HL-60 (cell line): ENCODE measurements around the gene DNAJB8.

ENCODE experiments used
- DNase-seq, 2 experiments: peaks; one replicate each; pipeline ENCODE4 v3.0.0-alpha.2; 2010 to 2020; ENCODE audit warnings: low read depth in 1 of 2, low spot score in 1 of 2
- H3K27ac ChIP-seq: fragments of 250-450 bp; sonication (Bioruptor Pico); replicated peaks from 2 replicates; pipeline ENCODE4 v1.5.1; 2020; ENCODE audit warnings: mild to moderate bottlenecking, moderate library complexity
- H3K27me3 ChIP-seq: fragments of 250-450 bp; sonication (Bioruptor Pico); 2 replicates; pipeline ENCODE4 v1.5.1; 2021; ENCODE audit warnings: mild to moderate bottlenecking, moderate library complexity; ENCODE audit not compliant: insufficient read depth, poor library complexity, severe bottlenecking
- H3K4me3 ChIP-seq: replicated peaks from 2 replicates; pipeline ENCODE4 v1.5.1; 2011; ENCODE audit warnings: mild to moderate bottlenecking, control low read depth, low read length; ENCODE audit not compliant: insufficient read depth
- GABPA ChIP-seq: IDR thresholded peaks from 2 replicates; pipeline ENCODE4 v1.6.1; 2012; ENCODE audit warnings: low read depth
- POLR2AphosphoS5 ChIP-seq: IDR thresholded peaks from 2 replicates; pipeline ENCODE4 v1.6.1; 2012; ENCODE audit warnings: low read depth
- SPI1 ChIP-seq: IDR thresholded peaks from 2 replicates; pipeline ENCODE4 v1.6.1; 2012; ENCODE audit warnings: low read depth, mild to moderate bottlenecking, borderline replicate concordance
- TF ChIP-seq, protein P1 (sequence below): IDR thresholded peaks from 2 replicates; pipeline ENCODE4 v1.6.1; 2012; ENCODE audit warnings: low read depth; ENCODE audit not compliant: insufficient replicate concordance
- TF ChIP-seq, protein P2 (sequence below): IDR thresholded peaks from one replicate; pipeline ENCODE4 v1.5.1; 2011; ENCODE audit warnings: low read length, control low read depth, inconsistent platforms; ENCODE audit not compliant: insufficient read depth

The DNAJB8 gene

DNA sequence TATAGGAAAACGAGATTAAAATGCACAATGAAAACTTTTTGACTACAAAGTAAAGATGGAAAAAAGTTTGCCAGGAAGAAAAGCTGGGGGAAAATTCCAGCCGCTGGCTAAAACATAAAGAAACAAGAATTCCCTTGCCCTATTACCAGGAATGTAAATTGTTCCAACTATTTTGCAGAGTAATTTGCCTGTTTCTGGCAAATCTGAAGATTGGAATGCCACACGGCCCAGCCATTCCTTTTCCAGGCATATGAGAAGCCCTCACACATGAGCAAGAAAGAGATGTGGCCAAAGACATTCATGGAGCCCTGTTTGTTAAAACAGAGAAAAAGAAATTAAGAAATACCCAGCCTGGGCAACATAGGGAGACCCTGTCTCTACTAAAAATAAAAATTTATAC lies 34.7 kb upstream of the DNAJB8 start:
- H3K27me3 ChIP-seq: no peaks in the 10 kb centered on the region
- TF ChIP-seq, protein P1, sequence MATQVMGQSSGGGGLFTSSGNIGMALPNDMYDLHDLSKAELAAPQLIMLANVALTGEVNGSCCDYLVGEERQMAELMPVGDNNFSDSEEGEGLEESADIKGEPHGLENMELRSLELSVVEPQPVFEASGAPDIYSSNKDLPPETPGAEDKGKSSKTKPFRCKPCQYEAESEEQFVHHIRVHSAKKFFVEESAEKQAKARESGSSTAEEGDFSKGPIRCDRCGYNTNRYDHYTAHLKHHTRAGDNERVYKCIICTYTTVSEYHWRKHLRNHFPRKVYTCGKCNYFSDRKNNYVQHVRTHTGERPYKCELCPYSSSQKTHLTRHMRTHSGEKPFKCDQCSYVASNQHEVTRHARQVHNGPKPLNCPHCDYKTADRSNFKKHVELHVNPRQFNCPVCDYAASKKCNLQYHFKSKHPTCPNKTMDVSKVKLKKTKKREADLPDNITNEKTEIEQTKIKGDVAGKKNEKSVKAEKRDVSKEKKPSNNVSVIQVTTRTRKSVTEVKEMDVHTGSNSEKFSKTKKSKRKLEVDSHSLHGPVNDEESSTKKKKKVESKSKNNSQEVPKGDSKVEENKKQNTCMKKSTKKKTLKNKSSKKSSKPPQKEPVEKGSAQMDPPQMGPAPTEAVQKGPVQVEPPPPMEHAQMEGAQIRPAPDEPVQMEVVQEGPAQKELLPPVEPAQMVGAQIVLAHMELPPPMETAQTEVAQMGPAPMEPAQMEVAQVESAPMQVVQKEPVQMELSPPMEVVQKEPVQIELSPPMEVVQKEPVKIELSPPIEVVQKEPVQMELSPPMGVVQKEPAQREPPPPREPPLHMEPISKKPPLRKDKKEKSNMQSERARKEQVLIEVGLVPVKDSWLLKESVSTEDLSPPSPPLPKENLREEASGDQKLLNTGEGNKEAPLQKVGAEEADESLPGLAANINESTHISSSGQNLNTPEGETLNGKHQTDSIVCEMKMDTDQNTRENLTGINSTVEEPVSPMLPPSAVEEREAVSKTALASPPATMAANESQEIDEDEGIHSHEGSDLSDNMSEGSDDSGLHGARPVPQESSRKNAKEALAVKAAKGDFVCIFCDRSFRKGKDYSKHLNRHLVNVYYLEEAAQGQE: no peak
- no peak for TF ChIP-seq GABPA
- no peak for DNase-seq
- H3K4me3 ChIP-seq: no peak overlapping the region
- no peak overlapping the region for H3K27ac ChIP-seq

DNA sequence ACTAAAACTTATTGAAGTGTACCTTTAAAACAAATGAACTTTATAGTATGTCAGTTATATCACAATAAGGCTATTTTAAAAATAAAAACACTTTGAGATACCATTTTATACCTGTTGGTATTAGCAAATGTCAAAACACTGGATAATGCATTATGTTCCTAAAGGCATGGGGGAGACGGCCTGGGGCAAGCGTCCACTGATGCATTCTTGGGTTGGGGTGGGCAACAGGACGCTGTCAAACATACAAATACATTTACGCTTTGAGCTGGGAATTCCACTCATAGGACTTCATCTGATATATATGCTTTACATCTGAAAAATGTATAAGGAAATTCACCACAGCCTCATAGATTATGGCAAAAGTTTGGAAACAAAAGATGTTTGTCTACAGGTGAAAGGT lies 33.9 kb upstream of the DNAJB8 start:
- Histone ChIP-seq H3K4me3 (no peak overlapping the region), H3K27ac (no peak overlapping the region), H3K27me3 (no peaks in the 10 kb centered on the region)
- TF ChIP-seq, protein P2, sequence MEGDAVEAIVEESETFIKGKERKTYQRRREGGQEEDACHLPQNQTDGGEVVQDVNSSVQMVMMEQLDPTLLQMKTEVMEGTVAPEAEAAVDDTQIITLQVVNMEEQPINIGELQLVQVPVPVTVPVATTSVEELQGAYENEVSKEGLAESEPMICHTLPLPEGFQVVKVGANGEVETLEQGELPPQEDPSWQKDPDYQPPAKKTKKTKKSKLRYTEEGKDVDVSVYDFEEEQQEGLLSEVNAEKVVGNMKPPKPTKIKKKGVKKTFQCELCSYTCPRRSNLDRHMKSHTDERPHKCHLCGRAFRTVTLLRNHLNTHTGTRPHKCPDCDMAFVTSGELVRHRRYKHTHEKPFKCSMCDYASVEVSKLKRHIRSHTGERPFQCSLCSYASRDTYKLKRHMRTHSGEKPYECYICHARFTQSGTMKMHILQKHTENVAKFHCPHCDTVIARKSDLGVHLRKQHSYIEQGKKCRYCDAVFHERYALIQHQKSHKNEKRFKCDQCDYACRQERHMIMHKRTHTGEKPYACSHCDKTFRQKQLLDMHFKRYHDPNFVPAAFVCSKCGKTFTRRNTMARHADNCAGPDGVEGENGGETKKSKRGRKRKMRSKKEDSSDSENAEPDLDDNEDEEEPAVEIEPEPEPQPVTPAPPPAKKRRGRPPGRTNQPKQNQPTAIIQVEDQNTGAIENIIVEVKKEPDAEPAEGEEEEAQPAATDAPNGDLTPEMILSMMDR: no peak
- TF ChIP-seq, protein P1: no peak
- TF ChIP-seq SPI1 (no peak), GABPA (no peak), POLR2AphosphoS5 (no peak)
- no peak for DNase-seq

DNA sequence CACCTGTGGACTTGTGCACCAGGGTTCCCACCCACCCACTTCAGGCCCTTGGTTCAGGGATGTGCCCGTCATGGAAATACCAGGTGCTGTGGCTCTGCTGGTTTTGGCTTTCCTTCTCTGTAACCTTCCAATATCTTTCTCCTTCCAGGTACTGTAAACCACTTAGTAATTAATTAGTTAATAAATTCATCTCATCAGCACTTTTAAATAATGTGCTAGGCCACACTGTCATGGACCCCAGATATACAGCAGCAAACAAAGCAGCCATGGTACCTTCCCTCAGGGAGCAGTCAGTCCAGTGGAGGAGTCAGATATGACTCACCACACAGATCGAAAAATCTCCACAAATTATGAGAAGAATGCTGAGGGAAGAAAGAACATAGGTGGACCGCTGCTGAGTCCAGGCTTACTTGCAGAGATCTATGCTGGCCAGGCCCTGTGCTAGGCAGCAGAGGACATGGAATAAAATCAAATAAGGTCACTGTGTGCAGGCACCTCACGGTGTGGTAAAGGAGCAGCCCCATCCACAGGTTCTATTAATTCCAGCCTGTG lies 33.1 kb upstream of the DNAJB8 start:
- no peak for DNase-seq
- Histone ChIP-seq H3K4me3 (no peak overlapping the region), H3K27me3 (no peaks in the 10 kb centered on the region), H3K27ac (no peak overlapping the region)
- TF ChIP-seq, protein P1: no peak
- TF ChIP-seq POLR2AphosphoS5 (no peak), SPI1 (no peak), GABPA (no peak)
- TF ChIP-seq, protein P2: no peak
